Activated CD4-positive, alpha-beta T cell treated with anti-CD3 and anti-CD28 coated beads for 36 hours (primary cell): Measurements from ENCODE around the gene SCNN1B. TPM values are rescaled to one million over a fixed set of nuclear protein-coding genes. Genes with fewer than 3 reads are reported as not detected.
"Not testable (repeated sequence)": the region's sequence is repeated elsewhere in the genome, so short reads cannot be mapped to it uniquely, and the experiment has no call there.

ENCODE experiments used
- ATAC-seq: fragments of 200-7000 bp; cut with Tn5 transposase; one replicate; pipeline ENCODE4 v1.10.0; 2021; ENCODE audit warnings: mild to moderate bottlenecking, moderate library complexity
- CTCF ChIA-PET: fragments of 350-600 bp; sonication (Branson Sonifier 250); formaldehyde crosslinking; loops from one replicate; lab custom pipeline; 2021; ENCODE audit warnings: antibody characterized with exemption; lab: Charles Lee
- POLR2A ChIA-PET: fragments of 350-600 bp; sonication (Branson Sonifier 250); formaldehyde crosslinking; loops from one replicate; lab custom pipeline; 2021; ENCODE audit warnings: antibody characterized with exemption, inconsistent platforms; lab: Charles Lee
- DNase-seq: peaks from one replicate; pipeline ENCODE4 v3.0.0-alpha.2; 2020
- H3K27ac Mint-ChIP-seq: one replicate; pipeline ENCODE4 v1.8.0; 2021; ENCODE audit warnings: mixed read lengths
- H3K27me3 Mint-ChIP-seq: one replicate; pipeline ENCODE4 v1.8.0; 2021; ENCODE audit warnings: mixed read lengths
- H3K36me3 Mint-ChIP-seq: one replicate; pipeline ENCODE4 v1.8.0; 2021; ENCODE audit warnings: low read depth, mixed read lengths
- H3K4me1 Mint-ChIP-seq: one replicate; pipeline ENCODE4 v1.8.0; 2021; ENCODE audit warnings: mixed read lengths
- H3K4me3 Mint-ChIP-seq: one replicate; pipeline ENCODE4 v1.8.0; 2021; ENCODE audit warnings: mild to moderate bottlenecking, moderate library complexity, mixed read lengths
- H3K9me3 Mint-ChIP-seq: one replicate; pipeline ENCODE4 v1.8.0; 2021; ENCODE audit warnings: low read depth, mixed read lengths
- intact Hi-C, 2 experiments: fragments of 100-400 bp; cut with DNase I in 1 of 2; cut with micrococcal nuclease in 1 of 2; formaldehyde crosslinking; loops; one replicate each; pipeline versions ENCODE4 v1.14.2 to v1.15.1; 2022 to 2024; cut with DNase I, micrococcal nuclease
- total RNA-seq, 2 experiments: library from RNA; stranded (reverse); gene quantifications; one replicate each; pipeline ENCODE4 v1.2.3, GENCODE V29; 2021

SCNN1B gene
- total RNA-seq, 2 experiments from 2014 or later = not detected

DNA sequence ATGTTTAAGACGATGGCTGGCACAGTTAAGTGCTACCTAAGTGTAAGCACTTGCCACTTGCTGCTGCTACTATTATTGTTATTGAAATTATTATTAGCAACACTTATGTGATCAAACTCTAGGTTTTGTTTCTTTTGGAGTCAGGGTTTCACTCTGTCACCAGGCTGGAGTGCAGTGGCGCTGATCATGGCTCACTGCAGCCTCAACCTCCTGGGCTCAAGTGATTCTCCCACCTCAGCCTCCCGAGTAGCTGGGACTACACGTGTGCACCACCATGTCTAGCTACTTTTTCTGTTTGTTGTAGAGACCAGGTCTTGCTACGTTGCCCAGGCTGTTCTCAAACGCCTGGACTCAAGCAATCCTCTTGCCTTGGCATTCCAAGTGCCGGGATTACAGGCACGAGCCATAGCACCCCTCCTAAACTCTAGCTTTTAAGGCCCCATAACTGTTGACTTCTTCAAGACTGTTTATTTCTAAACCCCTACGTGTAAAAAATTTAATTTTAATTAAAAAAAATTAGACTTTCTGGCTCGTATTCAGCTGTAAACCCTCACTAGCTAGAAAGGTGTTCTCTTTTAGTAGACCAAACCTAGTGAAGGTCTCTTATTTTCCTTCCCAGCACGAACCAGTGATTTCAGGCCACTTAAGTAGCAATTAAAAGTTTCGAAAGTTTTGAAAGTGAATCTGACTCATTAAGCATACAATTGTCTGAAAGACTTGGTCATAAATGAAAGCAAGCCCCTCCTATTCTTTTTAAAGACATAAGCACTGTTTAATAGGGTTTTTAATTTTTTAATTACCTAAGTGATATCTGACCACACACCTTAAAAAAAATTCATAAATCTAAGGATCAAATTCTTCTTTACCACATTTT lies 11.7 kb upstream of the SCNN1B start:
- POLR2A ChIA-PET = no interaction called here
- ATAC-seq = no peak
- intact Hi-C loops = no loop called here
- H3K36me3 Mint-ChIP-seq = no peaks in the 10 kb centered on the region
- no peaks in the 10 kb centered on the region for H3K9me3 Mint-ChIP-seq
- no peak for DNase-seq
- no peak overlapping the region for H3K4me3 Mint-ChIP-seq
- peaks cover 14% of the 10 kb centered on the region for H3K27me3 Mint-ChIP-seq
- CTCF ChIA-PET = no interaction called here
- no peak overlapping the region for H3K27ac Mint-ChIP-seq
- H3K4me1 Mint-ChIP-seq = peaks cover 2% of the 10 kb centered on the region

DNA sequence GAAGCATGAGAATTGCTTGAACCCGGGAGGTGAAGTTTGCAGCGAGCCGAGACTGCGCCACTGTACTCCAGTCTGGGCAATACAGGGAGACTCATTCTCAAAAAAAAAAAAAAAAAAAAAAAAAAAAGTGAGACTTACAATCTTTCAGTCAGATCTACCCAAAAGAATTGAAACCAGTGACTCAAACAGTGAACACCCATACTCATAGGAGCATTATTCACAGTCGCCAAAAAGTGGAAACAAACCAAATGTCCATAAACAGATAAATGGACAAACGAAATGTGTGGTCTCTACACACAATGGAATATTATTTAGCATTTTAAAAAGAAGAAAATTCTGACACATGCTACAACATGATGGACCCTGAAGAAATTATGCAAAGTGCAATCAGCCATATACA lies 9.1 kb upstream of the SCNN1B start:
- DNase-seq (no peak), ATAC-seq (peak; percentile 47)
- ChIA-PET CTCF (interaction anchor here (0.6 kb wide), 1 partner anchor 210 kb away, joined by 3 read pairs; no protein-coding TSS in a partner anchor), POLR2A (no interaction called here)
- H3K27me3 Mint-ChIP-seq = peaks cover 21% of the 10 kb centered on the region
- no peak overlapping the region for H3K4me3 Mint-ChIP-seq
- no peaks in the 10 kb centered on the region for H3K9me3 Mint-ChIP-seq
- peaks cover 2% of the 10 kb centered on the region for H3K4me1 Mint-ChIP-seq
- no peaks in the 10 kb centered on the region for H3K36me3 Mint-ChIP-seq
- no peak overlapping the region for H3K27ac Mint-ChIP-seq
- intact Hi-C loops = no loop called here

DNA sequence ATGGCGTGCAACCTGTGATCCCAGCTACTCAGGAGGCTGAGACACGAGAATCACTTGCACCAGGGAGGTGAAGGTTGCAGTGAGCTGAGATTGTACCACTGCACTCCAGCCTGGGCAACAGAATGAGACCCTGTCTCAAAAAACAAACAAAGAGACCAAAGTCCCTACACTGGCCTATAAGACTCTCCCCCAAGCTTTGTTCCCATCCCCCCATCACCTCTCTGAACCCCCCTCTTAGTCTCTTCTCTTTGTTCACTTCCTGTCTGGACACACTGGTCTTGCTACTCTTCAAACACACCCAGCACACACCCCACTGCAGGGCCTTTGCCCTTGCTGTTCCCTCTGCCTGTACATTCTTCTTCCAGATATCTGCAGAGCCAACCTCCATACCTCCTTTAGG lies 7.8 kb upstream of the SCNN1B start:
- POLR2A ChIA-PET = no interaction called here
- peaks cover 23% of the 10 kb centered on the region for H3K27me3 Mint-ChIP-seq
- H3K36me3 Mint-ChIP-seq = no peaks in the 10 kb centered on the region
- no peak overlapping the region for H3K4me3 Mint-ChIP-seq
- CTCF ChIA-PET = interaction anchor here (0.6 kb wide), 1 partner anchor 1632 kb away, joined by 3 read pairs; no protein-coding TSS in a partner anchor
- DNase-seq (no peak), ATAC-seq (no peak)
- intact Hi-C loops = no loop called here
- no peak overlapping the region for H3K27ac Mint-ChIP-seq
- H3K4me1 Mint-ChIP-seq = peaks cover 2% of the 10 kb centered on the region
- H3K9me3 Mint-ChIP-seq = no peaks in the 10 kb centered on the region

DNA sequence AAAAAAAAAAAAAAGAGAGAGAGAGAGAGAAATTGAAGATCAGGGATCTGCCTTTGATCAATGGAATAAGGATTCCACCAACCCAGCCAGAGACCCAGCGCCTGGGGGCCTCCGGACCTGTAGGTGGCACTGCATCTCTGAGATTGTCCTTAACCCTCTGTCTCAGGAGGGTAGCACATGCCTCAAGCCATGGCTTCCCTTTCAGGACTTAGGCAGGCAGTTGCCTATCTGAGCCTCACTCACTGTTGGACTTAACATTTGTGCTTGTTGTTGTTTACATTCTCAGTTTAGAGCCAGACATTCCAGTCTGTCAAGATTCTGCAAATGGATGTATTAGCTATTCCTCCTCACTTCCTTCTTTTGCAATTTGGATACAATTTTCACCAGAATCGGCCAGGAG lies 5.1 kb upstream of the SCNN1B start:
- no peak overlapping the region for H3K4me3 Mint-ChIP-seq
- peaks cover 2% of the 10 kb centered on the region for H3K4me1 Mint-ChIP-seq
- no peaks in the 10 kb centered on the region for H3K36me3 Mint-ChIP-seq
- ChIA-PET CTCF (interaction anchor here (1.0 to 1.3 kb wide), 2 partner anchors 78 to 114 kb away, joined by 3 to 4 read pairs; no protein-coding TSS in a partner anchor), POLR2A (no interaction called here)
- ATAC-seq (peak; percentile 61), DNase-seq (peak; percentile 53)
- H3K27me3 Mint-ChIP-seq = peaks cover 35% of the 10 kb centered on the region
- intact Hi-C loops = loop anchor here in 1 of 2 experiments (2.0 kb wide), 1 partner anchor 138 kb away; no protein-coding TSS in a partner anchor
- H3K27ac Mint-ChIP-seq = no peak overlapping the region
- H3K9me3 Mint-ChIP-seq = no peaks in the 10 kb centered on the region

DNA sequence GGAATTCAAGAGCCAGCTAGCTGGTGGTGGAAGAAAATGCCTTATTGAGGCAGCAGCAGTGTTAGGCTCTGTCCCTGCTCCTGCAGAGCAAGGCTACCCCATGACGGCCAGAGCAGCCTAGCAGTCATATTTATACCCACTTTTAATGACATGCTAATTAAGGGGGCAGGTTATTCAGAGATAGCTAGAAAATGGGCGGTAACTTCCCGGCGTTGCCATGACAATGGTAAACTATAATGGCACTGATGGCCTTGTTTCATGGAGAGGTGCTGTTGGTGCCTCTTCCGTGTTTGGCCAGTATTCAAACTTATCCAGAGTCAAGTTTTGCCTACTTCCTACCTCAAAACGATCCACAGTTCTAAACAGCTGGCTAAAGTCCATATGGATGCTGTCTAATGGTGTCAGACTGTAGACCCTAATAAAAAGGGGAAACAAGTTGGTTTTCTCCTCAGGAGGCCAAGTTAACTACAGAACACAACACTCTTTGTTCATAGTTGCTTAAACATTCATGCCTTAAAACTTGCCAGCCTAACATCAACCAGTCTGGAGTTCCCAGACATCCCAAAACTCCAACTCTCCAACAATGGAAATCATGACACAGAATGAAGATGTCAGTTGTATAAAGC lies 3.7 kb upstream of the SCNN1B start:
- intact Hi-C loops = no loop called here
- H3K27me3 Mint-ChIP-seq = peaks cover 40% of the 10 kb centered on the region
- no peak overlapping the region for H3K4me3 Mint-ChIP-seq
- no peaks in the 10 kb centered on the region for H3K4me1 Mint-ChIP-seq
- H3K27ac Mint-ChIP-seq = no peak overlapping the region
- H3K36me3 Mint-ChIP-seq = no peaks in the 10 kb centered on the region
- DNase-seq (no peak), ATAC-seq (no peak)
- ChIA-PET POLR2A (interaction anchor here (0.6 kb wide), 1 partner anchor 377 kb away, joined by 6 read pairs; no protein-coding TSS in a partner anchor), CTCF (no interaction called here)
- no peaks in the 10 kb centered on the region for H3K9me3 Mint-ChIP-seq

DNA sequence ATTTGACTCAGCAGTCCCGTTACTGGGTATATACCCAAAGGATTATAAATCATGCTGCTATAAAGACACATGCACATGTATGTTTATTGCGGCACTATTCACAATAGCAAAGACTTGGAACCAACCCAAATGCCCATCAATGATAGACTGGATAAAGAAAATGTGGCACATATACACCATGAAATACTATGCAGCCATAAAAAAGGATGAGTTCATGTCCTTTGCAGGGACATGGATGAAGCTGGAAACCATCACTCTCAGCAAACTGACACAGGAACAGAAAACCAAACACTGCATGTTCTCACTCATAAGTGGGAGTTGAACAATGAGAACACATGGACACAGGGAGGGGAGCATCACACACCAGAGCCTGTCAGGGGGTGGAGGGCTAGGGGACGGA lies 2.3 kb upstream of the SCNN1B start:
- H3K27me3 Mint-ChIP-seq = peaks cover 38% of the 10 kb centered on the region
- POLR2A ChIA-PET, intact Hi-C loops: not testable (repeated sequence)

DNA sequence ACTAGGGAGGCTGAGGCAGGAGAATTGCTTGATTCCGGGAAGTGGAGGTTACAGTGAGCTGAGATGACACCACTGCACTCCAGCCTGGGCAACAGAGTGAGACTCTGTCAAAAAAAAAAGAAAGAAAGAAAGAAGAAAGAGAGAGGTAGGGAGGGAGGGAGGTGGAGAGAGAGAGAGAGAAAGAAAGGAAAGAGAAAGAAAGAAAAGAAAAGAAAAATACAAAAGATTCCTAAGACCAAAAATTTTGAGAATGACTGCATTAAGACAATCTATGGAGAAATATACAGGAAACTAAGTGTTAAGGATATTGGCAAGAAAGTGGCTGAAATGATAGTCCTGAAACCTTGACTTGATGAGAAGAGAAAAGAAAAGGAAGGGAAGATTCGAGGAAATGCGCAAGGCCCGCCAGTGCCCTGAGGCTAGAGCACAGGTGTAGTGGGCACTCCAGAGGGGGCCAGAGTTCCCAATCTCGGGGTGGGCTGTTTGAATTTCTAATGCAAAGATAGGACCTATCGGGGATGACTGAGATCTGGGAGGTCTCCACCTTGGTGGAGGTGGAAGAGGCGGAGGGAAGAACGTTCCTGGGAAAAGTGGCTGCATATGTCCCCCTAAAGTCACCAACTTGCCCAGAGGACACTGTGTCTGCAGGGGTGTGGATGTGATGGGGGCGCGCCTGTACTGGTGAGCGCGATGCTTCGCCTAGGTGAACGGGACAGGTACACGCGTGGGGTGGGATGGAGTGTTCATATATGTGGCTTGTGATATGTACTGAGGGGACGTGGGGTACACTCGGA lies 654 bp upstream of the SCNN1B start:
- DNase-seq (no peak), ATAC-seq (no peak)
- H3K4me3 Mint-ChIP-seq = no peak overlapping the region
- intact Hi-C loops = no loop called here
- H3K4me1 Mint-ChIP-seq = no peaks in the 10 kb centered on the region
- H3K9me3 Mint-ChIP-seq = no peaks in the 10 kb centered on the region
- peaks cover 30% of the 10 kb centered on the region for H3K27me3 Mint-ChIP-seq
- no peaks in the 10 kb centered on the region for H3K36me3 Mint-ChIP-seq
- POLR2A ChIA-PET = interaction anchor here (0.6 kb wide), 1 partner anchor 81 kb away, joined by 3 read pairs; no protein-coding TSS in a partner anchor
- H3K27ac Mint-ChIP-seq = no peak overlapping the region
- CTCF ChIA-PET = interaction anchor here (0.6 kb wide), 1 partner anchor 902 kb away, joined by 3 read pairs; no protein-coding TSS in a partner anchor

More for the DNA sequence above, 2.3 kb upstream of the SCNN1B start:
- H3K9me3 Mint-ChIP-seq, H3K4me1 Mint-ChIP-seq, CTCF ChIA-PET, DNase-seq, H3K27ac Mint-ChIP-seq, H3K36me3 Mint-ChIP-seq, ATAC-seq, H3K4me3 Mint-ChIP-seq: not testable (repeated sequence)

DNA sequence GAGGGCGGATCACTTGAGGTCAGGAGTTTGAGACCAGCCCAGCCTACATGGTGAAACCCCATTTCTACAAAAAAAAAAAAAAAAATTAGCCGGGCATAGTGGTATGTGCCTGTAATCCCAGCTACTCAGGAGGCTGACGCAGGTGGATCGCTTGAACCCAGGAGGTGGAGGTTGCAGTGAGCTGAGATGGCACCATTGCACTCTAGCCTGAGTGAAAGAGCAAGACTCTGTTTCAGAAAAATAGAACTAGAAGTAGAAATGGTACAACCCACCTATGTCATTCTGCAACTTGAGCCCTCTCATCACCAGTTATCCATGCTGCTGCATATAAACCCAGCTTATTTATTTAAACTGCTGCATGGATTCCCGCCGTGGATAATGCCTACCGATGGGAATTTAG lies 1.6 kb downstream of the SCNN1B start:
- Mint-ChIP-seq H3K27ac (no peak overlapping the region), H3K4me1 (no peaks in the 10 kb centered on the region), H3K9me3 (no peaks in the 10 kb centered on the region), H3K27me3 (peaks cover 29% of the 10 kb centered on the region), H3K36me3 (no peaks in the 10 kb centered on the region), H3K4me3 (no peak overlapping the region)
- DNase-seq (no peak), ATAC-seq (no peak)
- CTCF ChIA-PET = interaction anchor here (1.3 kb wide), 1 partner anchor 30 kb away, joined by 3 read pairs; no protein-coding TSS in a partner anchor
- intact Hi-C loops = no loop called here
- POLR2A ChIA-PET = no interaction called here

DNA sequence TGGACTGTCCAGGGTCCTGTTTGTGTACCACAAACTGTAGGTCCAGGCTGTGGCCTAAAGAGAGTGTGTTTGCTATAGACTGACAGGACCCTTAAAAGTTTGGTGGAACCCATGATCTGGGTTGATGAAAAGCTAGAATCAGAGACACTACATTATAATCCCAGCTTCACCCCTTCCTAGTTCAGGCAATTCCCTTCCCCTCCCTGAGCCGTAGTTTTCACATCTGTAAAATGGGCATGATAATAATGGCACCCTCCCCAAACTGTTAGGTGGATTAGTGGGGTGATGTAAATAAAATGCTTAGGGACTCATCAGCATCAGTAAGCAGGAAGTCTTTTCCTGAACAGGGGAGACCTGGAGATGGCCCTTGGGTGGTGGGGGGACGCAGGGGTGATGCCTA lies 2.5 kb downstream of the SCNN1B start:
- H3K27me3 Mint-ChIP-seq = peaks cover 28% of the 10 kb centered on the region
- intact Hi-C loops = no loop called here
- ChIA-PET CTCF (interaction anchor here (1.3 kb wide), 1 partner anchor 31 kb away, joined by 3 read pairs; no protein-coding TSS in a partner anchor), POLR2A (no interaction called here)
- ATAC-seq (no peak), DNase-seq (no peak)
- no peaks in the 10 kb centered on the region for H3K36me3 Mint-ChIP-seq
- no peaks in the 10 kb centered on the region for H3K4me1 Mint-ChIP-seq
- H3K27ac Mint-ChIP-seq = no peak overlapping the region
- H3K9me3 Mint-ChIP-seq = no peaks in the 10 kb centered on the region
- H3K4me3 Mint-ChIP-seq = no peak overlapping the region

DNA sequence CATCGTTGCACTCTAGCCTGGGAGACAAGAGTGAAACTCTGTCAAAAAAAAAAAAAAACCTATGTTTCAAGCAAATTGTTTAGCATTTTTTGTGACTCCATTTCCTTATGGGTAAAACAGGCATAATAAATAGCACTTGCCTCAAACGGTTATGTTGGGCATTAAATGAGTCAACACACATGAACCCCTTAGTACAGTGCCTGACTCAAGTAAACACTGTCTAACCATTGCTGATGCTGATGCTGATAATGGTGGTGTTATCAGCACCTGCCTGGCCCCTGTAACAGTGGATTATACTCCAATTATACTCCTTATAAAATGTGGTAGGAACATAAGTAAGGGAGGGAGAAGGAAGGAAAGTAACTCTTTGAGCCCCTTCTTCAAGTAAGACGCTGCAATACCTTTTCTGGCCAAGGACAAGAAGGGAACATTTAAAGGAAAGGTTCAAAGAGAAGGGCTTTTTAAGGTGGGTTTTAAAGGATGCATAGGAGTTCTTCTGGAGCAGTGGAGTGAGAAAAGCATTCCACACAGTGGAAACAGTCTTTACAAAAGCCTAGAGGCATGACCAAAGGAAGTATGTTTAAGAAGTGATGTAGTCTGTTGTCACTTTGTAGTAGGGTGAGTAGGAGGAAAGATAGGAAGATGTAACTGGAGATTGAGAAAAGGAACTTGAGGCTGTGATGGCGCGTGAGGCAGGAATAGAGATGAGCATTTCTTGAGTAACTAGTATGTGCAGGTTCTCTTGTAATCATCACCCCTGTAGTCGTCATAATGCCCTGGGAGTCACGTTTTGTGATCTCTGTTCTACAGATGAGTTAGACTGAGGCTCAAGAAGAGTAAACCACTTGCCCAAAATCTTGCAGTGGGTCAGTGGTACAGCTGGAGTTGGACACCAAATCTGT lies 4.3 kb downstream of the SCNN1B start:
- no peak for DNase-seq
- Mint-ChIP-seq H3K27me3 (peaks cover 21% of the 10 kb centered on the region), H3K27ac (no peak overlapping the region), H3K9me3 (peaks cover 3% of the 10 kb centered on the region), H3K4me1 (no peaks in the 10 kb centered on the region), H3K4me3 (no peak overlapping the region), H3K36me3 (no peaks in the 10 kb centered on the region)
- ChIA-PET CTCF (no interaction called here), POLR2A (no interaction called here)
- intact Hi-C loops = no loop called here
- ATAC-seq = no peak
